ENCODE measurements around the gene PSMA1. TPM values are rescaled to one million over a fixed set of nuclear protein-coding genes. Genes with fewer than 3 reads are reported as not detected.

PSMA1 gene
- total RNA-seq, 1 experiment from 2014 or later = 167 TPM

GRCh38 chr11:14519597-14519916 lies 629 bp downstream of the PSMA1 start:
- no peak overlapping the region for H2BK20ac ChIP-seq (ENCODE audit: low read depth, low read length, poor library complexity, severe bottlenecking)
- no peak overlapping the region for H4K8ac ChIP-seq (replicated peaks; ENCODE audit: insufficient read length, low read depth, low read length)
- H3K9me3 Mint-ChIP-seq = no peaks in the 10 kb centered on the region
- H3K27ac Mint-ChIP-seq = peak overlapping the region; percentile 93 to 99 (median 97); a peak in 6 of 7 replicates
- no peak for DNase-seq
- H3K14ac ChIP-seq (ENCODE audit: insufficient read depth, low read length) = no peak overlapping the region
- H3K4me3 Mint-ChIP-seq = peak overlapping the region; percentile 95 to 98
- no peak overlapping the region for H3K4ac ChIP-seq (ENCODE audit: low read depth, low read length)
- no peak overlapping the region for H3K18ac ChIP-seq (ENCODE audit: insufficient read length, low read depth, low read length)
- H3K27me3 ChIP-seq (ENCODE audit: insufficient read depth, low read length) = no peaks in the 10 kb centered on the region
- H4K20me1 ChIP-seq (ENCODE audit: control insufficient read depth, insufficient read depth, insufficient read length) = no peaks in the 10 kb centered on the region
- no peak overlapping the region for H2BK5ac ChIP-seq (ENCODE audit: insufficient read length, low read length)
- no peak overlapping the region for H2BK12ac ChIP-seq (ENCODE audit: insufficient read length, low read depth, low read length)
- no peaks in the 10 kb centered on the region for H3K9me3 ChIP-seq (ENCODE audit: control insufficient read depth, low read depth, low read length)
- no peak overlapping the region for H2BK120ac ChIP-seq (ENCODE audit: low read depth, low read length, poor library complexity, severe bottlenecking)
- H4K5ac ChIP-seq (ENCODE audit: insufficient read length, low read depth, low read length) = no peak overlapping the region
- peaks cover 7% of the 10 kb centered on the region; the same call in 1 of the 2 replicates for H3K79me2 ChIP-seq (ENCODE audit: insufficient read depth, low read length)
- H3K4me2 ChIP-seq (ENCODE audit: insufficient read depth, insufficient read length, low read length) = peak overlapping the region; percentile 87
- peaks cover 14 to 15% of the 10 kb centered on the region in 2 experiments for H3K4me1 Mint-ChIP-seq
- no peak overlapping the region for H3K23ac ChIP-seq (ENCODE audit: insufficient read length, low read depth, low read length)
- no peak overlapping the region for H3K56ac ChIP-seq (ENCODE audit: insufficient read length, low read depth, low read length)
- no peak overlapping the region for H2AFZ ChIP-seq (ENCODE audit: low read length)
- no peak overlapping the region for H3T11ph ChIP-seq (ENCODE audit: low read length)
- H4K91ac ChIP-seq (ENCODE audit: insufficient read length, low read depth, low read length) = no peak overlapping the region
- H3K9ac ChIP-seq (ENCODE audit: extremely low read depth, insufficient read length, low read length) = peak overlapping the region; percentile 90
- H3K23me2 ChIP-seq (ENCODE audit: insufficient read length, low read depth, low read length, poor library complexity, severe bottlenecking) = peaks cover 3% of the 10 kb centered on the region
- no peaks in the 10 kb centered on the region for H3K79me1 ChIP-seq (ENCODE audit: insufficient read depth, low read depth, low read length, poor library complexity, severe bottlenecking)
- TF ChIP-seq CTCF (conservative IDR thresholded peaks at IDR 0.05) = no peak
- H2BK15ac ChIP-seq (ENCODE audit: low read depth, low read length) = no peak overlapping the region
- H3K4me1 ChIP-seq (ENCODE audit: insufficient read depth, low read length) = no peaks in the 10 kb centered on the region
- H3K27me3 Mint-ChIP-seq (ENCODE audit: low read depth) = no peaks in the 10 kb centered on the region
- H3K36me3 Mint-ChIP-seq (ENCODE audit: insufficient read depth in 1 of 3, low read depth in 3 of 3) = peaks cover 11 to 26% (median 23%) of the 10 kb centered on the region in 3 experiments; a peak in 6 of 7 replicates
- no CpG with 5 or more reads among the region's 10 CpGs for WGBS (ENCODE audit: extremely low coverage, insufficient read length, low lambda C conversion rate)
- no peak overlapping the region for H3K27ac ChIP-seq (ENCODE audit: insufficient read length, low read depth, low read length)
- H2AK5ac ChIP-seq (ENCODE audit: insufficient read length, low read length) = no peak overlapping the region

Measured in H9 (cell line).